Parathyroid adenoma (tissue), 2 donors: Measurements from ENCODE around the gene DEGS1.

Experiments used
- H2AFZ ChIP-seq: fragments of 300-600 bp; sonication (generic); one replicate; pipeline ENCODE4 v1.7.0; 2017; ENCODE audit warnings: antibody characterized with exemption, mild to moderate bottlenecking
- H3K27ac ChIP-seq: fragments of 300-600 bp; sonication (generic); one replicate; pipeline ENCODE4 v1.7.0; 2017
- H3K27me3 ChIP-seq: fragments of 300-600 bp; sonication (generic); one replicate; pipeline ENCODE4 v1.7.0; 2017; ENCODE audit warnings: low read length; ENCODE audit not compliant: control insufficient read depth, insufficient read depth
- H3K36me3 ChIP-seq: fragments of 300-600 bp; sonication (generic); one replicate; pipeline ENCODE4 v1.7.0; 2017; ENCODE audit warnings: low read length; ENCODE audit not compliant: control insufficient read depth, insufficient read depth
- H3K4me1 ChIP-seq: fragments of 300-600 bp; sonication (generic); one replicate; pipeline ENCODE4 v1.7.0; 2017; ENCODE audit warnings: control low read depth
- H3K4me2 ChIP-seq: fragments of 300-600 bp; sonication (generic); one replicate; pipeline ENCODE4 v1.7.0; 2017; ENCODE audit warnings: low read length
- H3K4me3 ChIP-seq: fragments of 300-600 bp; sonication (generic); one replicate; pipeline ENCODE4 v1.7.0; 2017; ENCODE audit warnings: low read depth, low read length
- H3K79me2 ChIP-seq: fragments of 300-600 bp; sonication (generic); one replicate; pipeline ENCODE4 v1.7.0; 2017; ENCODE audit warnings: control low read depth
- H3K9ac ChIP-seq: fragments of 300-600 bp; sonication (generic); one replicate; pipeline ENCODE4 v1.7.0; 2017; ENCODE audit warnings: mild to moderate bottlenecking
- H3K9me3 ChIP-seq: fragments of 300-600 bp; sonication (generic); one replicate; pipeline ENCODE4 v1.7.0; 2017; ENCODE audit warnings: low read length; ENCODE audit not compliant: control insufficient read depth
- CTCF ChIP-seq: fragments of 300-600 bp; sonication (generic); IDR thresholded peaks from one replicate; pipeline ENCODE4 v1.7.0; 2017; ENCODE audit warnings: antibody characterized with exemption, mild to moderate bottlenecking
- donor health status: primary hyperparathyroidism.

Gene DEGS1

GRCh38 chr1:224162768-224163167 lies 20.3 kb upstream of the DEGS1 start:
- Histone ChIP-seq H3K27ac (no peak overlapping the region), H3K79me2 (no peaks in the 10 kb centered on the region), H3K4me1 (no peaks in the 10 kb centered on the region), H2AFZ (no peak overlapping the region), H3K36me3 (no peaks in the 10 kb centered on the region), H3K4me2 (no peak overlapping the region), H3K9ac (no peak overlapping the region), H3K4me3 (no peak overlapping the region), H3K27me3 (no peaks in the 10 kb centered on the region), H3K9me3 (no peaks in the 10 kb centered on the region)
- no peak for TF ChIP-seq CTCF

DNA sequence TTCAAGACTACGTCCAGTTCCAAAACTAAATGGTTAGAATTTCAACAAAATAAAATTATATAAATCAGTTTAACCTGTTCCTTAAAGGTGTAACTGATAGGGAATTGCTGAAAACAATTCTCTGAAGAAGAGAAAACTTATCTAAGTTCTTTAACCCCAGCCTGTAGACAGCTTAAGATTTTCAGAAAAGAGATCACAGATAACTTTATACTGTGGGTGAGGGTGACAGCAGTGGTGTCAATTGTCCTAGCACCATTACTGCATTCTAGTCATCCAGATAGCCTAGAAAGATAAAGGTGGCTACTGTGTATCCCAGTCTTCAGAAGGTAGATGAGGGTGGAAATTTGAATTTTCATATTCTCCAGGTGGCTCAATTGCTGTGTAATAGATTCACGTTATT lies 19.7 kb upstream of the DEGS1 start:
- TF ChIP-seq CTCF, result no peak
- H3K36me3 ChIP-seq, result no peaks in the 10 kb centered on the region
- H3K9me3 ChIP-seq, result no peaks in the 10 kb centered on the region
- H3K4me3 ChIP-seq, result no peak overlapping the region
- no peaks in the 10 kb centered on the region for H3K4me1 ChIP-seq
- no peak overlapping the region for H2AFZ ChIP-seq
- H3K9ac ChIP-seq, result no peak overlapping the region
- H3K27ac ChIP-seq, result no peak overlapping the region
- no peaks in the 10 kb centered on the region for H3K27me3 ChIP-seq
- H3K4me2 ChIP-seq, result no peak overlapping the region
- H3K79me2 ChIP-seq, result no peaks in the 10 kb centered on the region

- Histone ChIP-seq H3K27me3 (no peaks in the 10 kb centered on the region), H3K36me3 (no peaks in the 10 kb centered on the region), H2AFZ (no peak overlapping the region), H3K79me2 (no peaks in the 10 kb centered on the region), H3K9me3 (no peaks in the 10 kb centered on the region), H3K4me2 (no peak overlapping the region), H3K9ac (no peak overlapping the region), H3K27ac (no peak overlapping the region), H3K4me1 (no peaks in the 10 kb centered on the region), H3K4me3 (no peak overlapping the region)
- TF ChIP-seq CTCF, result no peak
Measured at GRCh38 chr1:224168859-224169380, 14.1 kb upstream of the DEGS1 start.

GRCh38 chr1:224169718-224170270 lies 13.2 kb upstream of the DEGS1 start:
- no peak overlapping the region for H3K27ac ChIP-seq
- TF ChIP-seq CTCF, result no peak

GRCh38 chr1:224170343-224170742 lies 12.7 kb upstream of the DEGS1 start:
- no peak overlapping the region for H2AFZ ChIP-seq
- H3K4me2 ChIP-seq, result no peak overlapping the region
- no peak for TF ChIP-seq CTCF
- H3K4me3 ChIP-seq, result no peak overlapping the region
- H3K27me3 ChIP-seq, result no peaks in the 10 kb centered on the region
- H3K9ac ChIP-seq, result no peak overlapping the region
- H3K36me3 ChIP-seq, result no peaks in the 10 kb centered on the region
- no peaks in the 10 kb centered on the region for H3K4me1 ChIP-seq
- no peak overlapping the region for H3K27ac ChIP-seq
- H3K9me3 ChIP-seq, result no peaks in the 10 kb centered on the region
- H3K79me2 ChIP-seq, result no peaks in the 10 kb centered on the region

More at GRCh38 chr1:224169718-224170270, 13.2 kb upstream of the DEGS1 start:
- H3K4me3 ChIP-seq, result no peak overlapping the region
- no peaks in the 10 kb centered on the region for H3K79me2 ChIP-seq
- no peaks in the 10 kb centered on the region for H3K4me1 ChIP-seq
- no peak overlapping the region for H2AFZ ChIP-seq
- no peaks in the 10 kb centered on the region for H3K9me3 ChIP-seq
- no peak overlapping the region for H3K9ac ChIP-seq
- H3K27me3 ChIP-seq, result no peaks in the 10 kb centered on the region
- no peaks in the 10 kb centered on the region for H3K36me3 ChIP-seq
- H3K4me2 ChIP-seq, result no peak overlapping the region
